ENCODE measurements around the gene KIF20B. TPM values are rescaled to one million over a fixed set of nuclear protein-coding genes. Genes with fewer than 3 reads are reported as not detected.

Gene KIF20B
- total and polyA plus RNA-seq, 2 of the 8 experiments (the other 6 are each of a cell fraction or from before 2014, with no cell fraction given): 4.5 to 72.0 TPM

DNA sequence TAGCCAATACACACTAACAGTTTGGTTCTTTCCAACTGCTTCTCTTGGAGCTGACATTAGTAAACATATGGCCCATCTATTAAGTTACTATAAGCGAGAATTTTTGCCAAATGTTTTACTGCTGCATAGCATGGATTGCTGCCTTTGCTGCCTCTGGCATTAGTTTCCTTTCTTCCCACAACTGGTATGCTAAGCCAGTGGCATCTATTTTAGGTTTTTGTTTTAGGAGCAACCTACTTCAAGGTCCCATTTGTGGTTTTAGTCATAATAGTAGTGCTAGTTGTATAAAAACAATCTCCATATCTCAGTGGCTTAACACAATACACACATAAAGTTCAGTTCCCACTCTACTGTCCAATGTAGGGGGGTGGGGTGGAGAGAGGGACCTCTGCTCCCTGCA is 30.5 kb upstream of the KIF20B start (continued):
- no peak for TF ChIP-seq CHD7 (IDR thresholded peaks at IDR 0.05; ENCODE audit: insufficient replicate concordance, low read length)
- no peak for TF ChIP-seq NANOG (IDR thresholded peaks at IDR 0.05; ENCODE audit: insufficient read depth, low read depth, low read length, poor library complexity, severe bottlenecking)
- TF ChIP-seq BRCA1 (IDR thresholded peaks at IDR 0.05; ENCODE audit: low read depth, low read length): no peak
- no peak for TF ChIP-seq SIN3A (conservative IDR thresholded peaks at IDR 0.05 in 1 of 2, IDR thresholded peaks at IDR 0.05 in 1 of 2; ENCODE audit: low read depth in 1 of 2, low read length in 2 of 2)
